Mesodermal cell (in vitro differentiated cells): Measurements from ENCODE around the gene PDE2A.

Experiments used
- H3K27ac ChIP-seq: 2 replicates; pipeline ENCODE4 v1.7.0; 2013; ENCODE audit warnings: mild to moderate bottlenecking, low read depth, low read length, moderate library complexity; ENCODE audit not compliant: severe bottlenecking
- H3K36me3 ChIP-seq: 2 replicates; pipeline ENCODE4 v1.7.1; 2013; ENCODE audit warnings: mild to moderate bottlenecking, low read length, moderate library complexity; ENCODE audit not compliant: control insufficient read depth, insufficient read depth
- H3K4me1 ChIP-seq: one replicate; pipeline ENCODE4 v1.7.1; 2013; ENCODE audit warnings: mild to moderate bottlenecking, low read length; ENCODE audit not compliant: insufficient read depth, control insufficient read depth, poor library complexity, severe bottlenecking
- H3K4me3 ChIP-seq: 2 replicates; pipeline ENCODE4 v1.7.0; 2013; ENCODE audit warnings: low read length, control low read depth, mild to moderate bottlenecking; ENCODE audit not compliant: insufficient read depth, poor library complexity, severe bottlenecking; ENCODE audit errors: extremely low read depth
- H3K9me3 ChIP-seq: 2 replicates; pipeline ENCODE4 v1.7.1; 2013; ENCODE audit warnings: mild to moderate bottlenecking, low read length, moderate library complexity; ENCODE audit not compliant: control insufficient read depth
- WGBS, 2 experiments: methylation state at CpG; one replicate each; pipeline ENCODE4 v1.1.5; 2013; ENCODE audit warnings: missing lambda C conversion rate in 2 of 2; ENCODE audit not compliant: insufficient coverage in 2 of 2; 5-methylcytosine and 5-hydroxymethylcytosine counted together

The PDE2A gene

GRCh38 chr11:72671152-72672099 lies 2.8 kb downstream of the PDE2A start:
- H3K4me3 ChIP-seq: no peak overlapping the region
- peaks cover 12% of the 10 kb centered on the region for H3K9me3 ChIP-seq
- H3K4me1 ChIP-seq: no peaks in the 10 kb centered on the region
- no peaks in the 10 kb centered on the region for H3K36me3 ChIP-seq
- 78 to 80% methylated on average over 3 to 7 of the region's 8 CpGs for WGBS, 2 experiments
- no peak overlapping the region for H3K27ac ChIP-seq

DNA sequence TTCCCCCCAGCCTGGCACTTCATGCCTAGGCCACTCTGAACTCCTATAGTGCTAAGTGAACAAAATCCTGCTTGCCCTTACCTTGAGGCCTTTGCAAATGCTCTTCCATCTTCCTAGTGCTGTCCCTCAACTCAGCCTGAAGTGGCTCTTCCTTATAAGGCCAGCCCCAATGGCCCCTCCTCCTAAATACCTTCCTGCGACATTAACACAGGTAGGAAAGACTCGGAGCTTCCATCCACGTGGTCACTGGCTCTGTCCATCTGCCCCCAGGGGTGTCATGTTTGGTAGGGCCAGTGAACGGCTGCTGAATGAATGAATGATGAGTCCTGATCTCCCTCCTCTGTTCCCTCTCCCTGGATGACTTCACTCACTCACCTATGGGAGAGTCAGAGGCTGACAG lies 4.2 kb downstream of the PDE2A start:
- Histone ChIP-seq H3K4me3 (no peak overlapping the region), H3K4me1 (no peaks in the 10 kb centered on the region), H3K36me3 (no peaks in the 10 kb centered on the region), H3K9me3 (peaks cover 12% of the 10 kb centered on the region), H3K27ac (no peak overlapping the region)
- 14% methylated on average over 3 of the region's 4 CpGs; no CpG with 5 or more reads in 1 of the 2 experiments for WGBS, 2 experiments

- H3K4me1 ChIP-seq: no peaks in the 10 kb centered on the region
- H3K36me3 ChIP-seq: no peaks in the 10 kb centered on the region
- H3K9me3 ChIP-seq: peaks cover 12% of the 10 kb centered on the region
- 83 to 88% methylated on average over 6 to 8 of the region's 8 CpGs for WGBS, 2 experiments
- no peak overlapping the region for H3K27ac ChIP-seq
- no peak overlapping the region for H3K4me3 ChIP-seq
Observed at GRCh38 chr11:72669527-72669926, 4.7 kb downstream of the PDE2A start.

DNA sequence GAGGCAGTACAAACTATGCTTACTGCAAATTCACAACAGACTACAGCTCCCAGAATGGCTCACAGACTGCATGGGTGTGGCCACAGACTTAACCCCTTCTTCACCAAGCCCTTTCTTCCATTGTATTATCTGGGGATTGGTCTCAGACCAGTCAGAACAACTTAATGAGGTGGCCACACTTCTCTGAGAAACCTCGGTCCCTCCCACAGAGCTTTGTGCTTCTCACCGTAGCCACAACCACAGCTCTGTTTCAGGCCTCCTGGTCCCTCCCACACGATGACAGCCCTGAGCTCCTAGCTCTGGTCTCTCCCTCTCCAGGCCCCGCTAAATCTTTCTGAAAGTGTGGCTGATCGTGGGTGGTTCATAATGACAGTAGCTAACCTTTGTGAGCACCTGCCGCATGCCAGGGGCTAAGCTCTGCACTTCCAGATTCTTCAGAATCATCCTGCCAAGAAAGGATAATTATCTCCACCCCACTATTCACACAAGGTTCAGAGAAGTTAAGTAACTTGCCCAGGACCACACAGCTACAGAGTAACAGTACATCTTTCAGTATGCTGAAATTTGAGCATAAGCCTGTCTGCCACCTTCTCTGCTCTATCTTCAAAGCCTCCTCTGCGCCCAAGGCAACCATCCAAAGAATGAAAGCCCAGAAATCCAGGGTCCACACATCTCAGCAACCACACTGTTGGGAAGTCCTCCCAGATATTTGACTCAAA lies 5.4 kb downstream of the PDE2A start:
- peaks cover 12% of the 10 kb centered on the region for H3K9me3 ChIP-seq
- no peaks in the 10 kb centered on the region for H3K36me3 ChIP-seq
- no peak overlapping the region for H3K4me3 ChIP-seq
- no peaks in the 10 kb centered on the region for H3K4me1 ChIP-seq
- H3K27ac ChIP-seq: no peak overlapping the region
- WGBS, 2 experiments: 70 to 73% methylated on average over 7 of the region's 7 CpGs

GRCh38 chr11:72665911-72666472 lies 8.2 kb downstream of the PDE2A start:
- Histone ChIP-seq H3K27ac (no peak overlapping the region), H3K4me1 (no peaks in the 10 kb centered on the region), H3K9me3 (peaks cover 12% of the 10 kb centered on the region), H3K4me3 (no peak overlapping the region), H3K36me3 (no peaks in the 10 kb centered on the region)
- WGBS, 2 experiments: 45 to 58% methylated on average over 3 to 6 of the region's 6 CpGs

GRCh38 chr11:72662036-72662435 lies 12.2 kb downstream of the PDE2A start:
- 74 to 84% methylated on average over 2 to 5 of the region's 5 CpGs for WGBS, 2 experiments
- H3K4me1 ChIP-seq: no peaks in the 10 kb centered on the region
- H3K27ac ChIP-seq: no peak overlapping the region
- no peaks in the 10 kb centered on the region for H3K36me3 ChIP-seq
- no peaks in the 10 kb centered on the region for H3K9me3 ChIP-seq
- H3K4me3 ChIP-seq: no peak overlapping the region

DNA sequence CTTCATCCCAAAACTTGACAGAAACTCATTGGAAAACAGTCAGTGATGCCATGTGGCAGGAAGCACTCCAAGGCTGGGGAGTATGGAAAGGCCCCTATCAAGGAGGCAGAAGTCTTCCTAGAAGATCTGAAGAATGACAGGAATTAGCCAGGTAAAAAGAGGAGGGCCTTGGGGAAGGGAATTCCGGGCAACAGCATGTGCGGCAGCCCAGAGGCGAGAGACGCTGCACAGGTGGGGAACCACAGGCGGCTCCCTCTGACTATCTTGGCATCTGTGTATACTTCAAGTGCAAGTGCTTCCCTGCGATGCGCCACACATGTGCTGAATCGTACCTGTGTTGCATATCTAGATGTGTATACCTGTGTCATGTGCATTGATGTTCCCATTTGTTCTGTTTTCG lies 12.7 kb downstream of the PDE2A start:
- no peaks in the 10 kb centered on the region for H3K4me1 ChIP-seq
- H3K4me3 ChIP-seq: no peak overlapping the region
- 91 to 94% methylated on average over 9 of the region's 9 CpGs for WGBS, 2 experiments
- no peaks in the 10 kb centered on the region for H3K9me3 ChIP-seq
- no peaks in the 10 kb centered on the region for H3K36me3 ChIP-seq
- no peak overlapping the region for H3K27ac ChIP-seq

GRCh38 chr11:72658989-72659640 lies 15.1 kb downstream of the PDE2A start:
- Histone ChIP-seq H3K9me3 (no peaks in the 10 kb centered on the region), H3K27ac (no peak overlapping the region), H3K4me3 (no peak overlapping the region), H3K36me3 (no peaks in the 10 kb centered on the region), H3K4me1 (no peaks in the 10 kb centered on the region)
- WGBS, 2 experiments: 89 to 94% methylated on average over 6 to 8 of the region's 9 CpGs

- no peaks in the 10 kb centered on the region for H3K36me3 ChIP-seq
- H3K4me3 ChIP-seq: no peak overlapping the region
- 70 to 78% methylated on average over 2 to 4 of the region's 6 CpGs for WGBS, 2 experiments
- no peaks in the 10 kb centered on the region for H3K9me3 ChIP-seq
- no peaks in the 10 kb centered on the region for H3K4me1 ChIP-seq
- H3K27ac ChIP-seq: no peak overlapping the region
Observed at GRCh38 chr11:72657411-72658100, 16.7 kb downstream of the PDE2A start.

GRCh38 chr11:72655896-72656464 lies 18.2 kb downstream of the PDE2A start:
- 70 to 72% methylated on average over 10 to 11 of the region's 11 CpGs for WGBS, 2 experiments
- no peaks in the 10 kb centered on the region for H3K36me3 ChIP-seq
- H3K9me3 ChIP-seq: no peaks in the 10 kb centered on the region
- no peaks in the 10 kb centered on the region for H3K4me1 ChIP-seq
- H3K27ac ChIP-seq: no peak overlapping the region
- no peak overlapping the region for H3K4me3 ChIP-seq
